CD8-positive, alpha-beta memory T cell (primary cell): Measurements from ENCODE around the gene HSPB7. TPM values are rescaled to one million over a fixed set of nuclear protein-coding genes. Genes with fewer than 3 reads are reported as not detected.
"Not testable (repeated sequence)": the region's sequence is repeated elsewhere in the genome, so short reads cannot be mapped to it uniquely, and the experiment has no call there.

ENCODE experiments used
- CTCF ChIA-PET: fragments of 350-600 bp; sonication (Branson Sonifier 250); formaldehyde crosslinking; loops from one replicate; lab custom pipeline; 2021; ENCODE audit warnings: antibody characterized with exemption; lab: Charles Lee
- POLR2A ChIA-PET: fragments of 350-600 bp; sonication (Branson Sonifier 250); formaldehyde crosslinking; loops from one replicate; lab custom pipeline; 2021; ENCODE audit warnings: antibody characterized with exemption; lab: Charles Lee
- DNase-seq, 5 donors: peaks; one replicate each; pipeline versions ENCODE4 v3.0.0 to v3.0.0-alpha.2; 2020 to 2022; ENCODE audit warnings: mixed read lengths in 1 of 5
- H3K27ac ChIP-seq: one replicate; pipeline ENCODE4 v1.7.0; 2013; ENCODE audit warnings: low read depth, mild to moderate bottlenecking, low read length, moderate library complexity
- H3K27me3 ChIP-seq: 2 replicates; pipeline ENCODE4 v1.7.0; 2013; ENCODE audit warnings: low read length, mild to moderate bottlenecking; ENCODE audit not compliant: insufficient read depth, poor library complexity, severe bottlenecking
- H3K36me3 ChIP-seq: 2 replicates; pipeline ENCODE4 v1.7.0; 2013; ENCODE audit warnings: mild to moderate bottlenecking, low read length, moderate library complexity; ENCODE audit not compliant: insufficient read depth
- H3K4me1 ChIP-seq: 2 replicates; pipeline ENCODE4 v1.7.0; 2013; ENCODE audit warnings: mild to moderate bottlenecking, low read length, moderate library complexity; ENCODE audit not compliant: insufficient read depth
- H3K4me3 ChIP-seq: 2 replicates; pipeline ENCODE4 v1.7.0; 2013; ENCODE audit warnings: mild to moderate bottlenecking, low read length
- H3K9me3 ChIP-seq: 2 replicates; pipeline ENCODE4 v1.7.0; 2013; ENCODE audit warnings: mild to moderate bottlenecking, low read length
- H3K27ac Mint-ChIP-seq, 8 donors: one replicate each; pipeline ENCODE4 v1.8.0; 2020 to 2021; ENCODE audit warnings: mixed read lengths in 8 of 8, mild to moderate bottlenecking in 6 of 8, inconsistent platforms in 3 of 8, moderate library complexity in 3 of 8
- H3K27me3 Mint-ChIP-seq, 2 donors: one replicate each; pipeline ENCODE4 v1.8.0; 2020 to 2021; ENCODE audit warnings: mixed read lengths in 2 of 2, mild to moderate bottlenecking in 1 of 2, moderate library complexity in 1 of 2
- H3K36me3 Mint-ChIP-seq, 3 donors: one replicate each; pipeline ENCODE4 v1.8.0; 2020 to 2021; ENCODE audit warnings: mixed read lengths in 3 of 3, inconsistent platforms in 1 of 3, mild to moderate bottlenecking in 1 of 3
- H3K4me1 Mint-ChIP-seq, 3 donors: one replicate each; pipeline ENCODE4 v1.8.0; 2020 to 2021; ENCODE audit warnings: mixed read lengths in 3 of 3, inconsistent platforms in 1 of 3, mild to moderate bottlenecking in 1 of 3
- H3K4me3 Mint-ChIP-seq, 7 donors: one replicate each; pipeline ENCODE4 v1.8.0; 2020 to 2021; ENCODE audit warnings: mixed read lengths in 7 of 7, mild to moderate bottlenecking in 6 of 7, moderate library complexity in 4 of 7, inconsistent platforms in 2 of 7
- H3K9me3 Mint-ChIP-seq, 5 donors: one replicate each; pipeline ENCODE4 v1.8.0; 2020 to 2022; ENCODE audit warnings: mixed read lengths in 5 of 5, mild to moderate bottlenecking in 3 of 5, moderate library complexity in 2 of 5, inconsistent platforms in 1 of 5
- polyA plus RNA-seq: library from polyadenylated mRNA; unstranded; fragments of 300-500 nt; fragmentation: Illumina TruSeq; gene quantifications from one replicate; pipeline ENCODE4 v1.2.3, GENCODE V29; 2021
- total RNA-seq, 2 experiments: library from RNA; stranded (reverse); gene quantifications; one replicate each; pipeline ENCODE4 v1.2.3, GENCODE V29; 2021

HSPB7 gene
- total and polyA plus RNA-seq, 3 experiments from 2014 or later: not detected

DNA sequence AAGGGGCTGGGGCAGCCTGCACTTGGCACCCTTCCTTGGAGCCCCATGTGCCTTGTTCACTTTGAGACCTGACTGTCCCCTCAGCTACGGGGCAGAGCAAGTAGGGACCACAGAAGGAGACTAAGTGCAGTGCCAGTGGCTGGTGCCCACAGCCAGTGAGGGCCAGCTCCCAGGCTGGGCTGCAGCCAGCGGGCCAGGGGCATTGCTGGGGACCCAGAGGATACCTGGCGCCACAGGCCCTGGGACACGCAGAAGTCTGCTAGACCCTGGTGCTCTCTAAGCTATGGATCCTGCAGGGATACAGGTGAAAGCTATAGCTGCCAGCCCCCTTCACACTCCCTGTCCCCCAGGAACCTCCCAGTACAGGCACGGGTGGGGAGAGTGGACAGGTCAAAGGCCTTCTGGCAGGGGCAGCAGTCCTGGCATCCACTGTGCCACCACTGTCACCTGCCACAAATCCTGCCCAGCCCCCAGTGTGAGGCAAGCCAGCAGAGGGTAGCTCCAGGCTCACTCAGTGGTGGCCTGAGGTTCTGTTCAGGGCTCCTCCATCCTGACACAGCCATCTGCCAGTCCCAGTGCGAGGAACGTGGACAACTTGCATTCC, 5.3 kb upstream of the HSPB7 start:
- H3K4me1 Mint-ChIP-seq: no peaks in the 10 kb centered on the region
- Histone ChIP-seq H3K9me3 (no peaks in the 10 kb centered on the region), H3K36me3 (no peaks in the 10 kb centered on the region), H3K4me3 (no peak overlapping the region), H3K27me3 (no peaks in the 10 kb centered on the region), H3K4me1 (peaks cover 7% of the 10 kb centered on the region), H3K27ac (no peak overlapping the region)
- H3K27ac Mint-ChIP-seq: no peak overlapping the region
- no peak for DNase-seq
- ChIA-PET CTCF (no interaction called here), POLR2A (no interaction called here)
- no peak overlapping the region for H3K4me3 Mint-ChIP-seq
- H3K27me3 Mint-ChIP-seq: peaks cover 4 to 17% of the 10 kb centered on the region in 2 donors
- H3K36me3 Mint-ChIP-seq: no peaks in the 10 kb centered on the region
- H3K9me3 Mint-ChIP-seq: no peaks in the 10 kb centered on the region

GRCh38 chr1:16022393-16022792, 4.5 kb upstream of the HSPB7 start:
- DNase-seq: no peak
- H3K4me1 ChIP-seq: peaks cover 6% of the 10 kb centered on the region
- no peaks in the 10 kb centered on the region for H3K36me3 ChIP-seq
- Mint-ChIP-seq H3K36me3 (no peaks in the 10 kb centered on the region), H3K4me1 (no peaks in the 10 kb centered on the region), H3K4me3 (no peak overlapping the region), H3K27me3 (peaks cover 0 to 14% of the 10 kb centered on the region in 2 donors), H3K9me3 (no peaks in the 10 kb centered on the region), H3K27ac (no peak overlapping the region)
- H3K27me3 ChIP-seq: no peaks in the 10 kb centered on the region
- ChIA-PET POLR2A (no interaction called here), CTCF (no interaction called here)
- no peaks in the 10 kb centered on the region for H3K9me3 ChIP-seq
- H3K4me3 ChIP-seq: no peak overlapping the region
- H3K27ac ChIP-seq: no peak overlapping the region

DNA sequence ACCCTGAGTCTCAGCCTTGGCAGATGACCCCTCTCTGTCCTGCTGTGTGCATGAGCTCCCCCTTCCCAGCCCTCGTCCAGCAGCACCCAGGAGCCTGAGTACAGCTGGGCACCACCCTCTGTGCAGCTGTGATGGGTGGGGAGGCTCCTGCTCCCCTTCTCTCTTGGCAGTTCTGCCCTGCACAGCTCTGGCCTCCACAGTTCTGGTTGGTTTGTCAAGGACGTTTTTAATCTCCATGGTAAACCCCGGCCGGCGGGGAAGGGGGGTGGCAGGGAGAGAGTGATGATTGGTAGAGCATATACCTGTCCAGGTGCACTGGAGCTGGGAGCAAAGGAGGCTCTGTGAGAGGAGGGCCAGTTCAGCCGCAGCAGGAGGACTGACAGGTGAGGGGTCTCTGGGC, 3.8 kb upstream of the HSPB7 start, which contains the start of gene CLCNKA:
Gene CLCNKA (plus strand): TSS at position 356 of the 400 bp plus-strand sequence. CDS start 584 bp downstream, outside the sequence.
- H3K4me3 ChIP-seq: no peak within 1 kb of the TSS
- H3K36me3 ChIP-seq: no peaks in the 10 kb centered on the region
- no peaks in the 10 kb centered on the region for H3K4me1 Mint-ChIP-seq
- no peak for DNase-seq
- POLR2A ChIA-PET: no interaction called here
- H3K27me3 Mint-ChIP-seq: peaks cover 0 to 14% of the 10 kb centered on the region in 2 donors
- no peak within 1 kb of the TSS for H3K4me3 Mint-ChIP-seq
- H3K36me3 Mint-ChIP-seq: no peaks in the 10 kb centered on the region
- H3K9me3 Mint-ChIP-seq: no peaks in the 10 kb centered on the region
- no peak within 1 kb of the TSS for H3K27ac ChIP-seq
- no peaks in the 10 kb centered on the region for H3K9me3 ChIP-seq
- H3K4me1 ChIP-seq: no peaks in the 10 kb centered on the region
- no peak within 1 kb of the TSS for H3K27ac Mint-ChIP-seq
- no peaks in the 10 kb centered on the region for H3K27me3 ChIP-seq
- CTCF ChIA-PET: interaction anchor here (1.1 kb wide), 1 partner anchor 12 kb away, joined by 3 read pairs; no protein-coding TSS in a partner anchor

DNA sequence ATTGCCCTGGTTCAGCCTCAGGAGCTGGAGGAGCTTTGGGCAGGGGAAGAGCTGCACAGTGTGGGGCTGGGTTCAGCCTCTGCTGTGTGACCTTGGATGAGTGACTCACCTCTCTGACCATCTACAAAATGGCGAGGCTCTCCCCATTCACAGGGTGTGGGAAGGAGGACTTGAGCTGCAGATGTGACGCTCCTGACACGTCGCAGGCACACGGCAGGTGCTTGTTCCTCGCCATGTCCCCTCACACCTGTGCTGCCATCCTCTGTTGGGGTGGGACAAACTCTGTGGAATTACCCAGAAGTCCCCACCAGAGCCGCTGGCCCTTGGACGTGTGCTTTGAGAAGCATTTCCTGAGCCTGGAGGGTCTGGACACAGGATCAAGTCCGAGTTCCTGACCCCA, 3.0 kb upstream of the HSPB7 start:
- H3K9me3 Mint-ChIP-seq, H3K4me3 Mint-ChIP-seq, DNase-seq, H3K36me3 Mint-ChIP-seq, H3K9me3 ChIP-seq, H3K4me1 Mint-ChIP-seq, H3K4me1 ChIP-seq, H3K27ac ChIP-seq, H3K36me3 ChIP-seq, H3K27ac Mint-ChIP-seq, POLR2A ChIA-PET, H3K4me3 ChIP-seq, H3K27me3 ChIP-seq: not testable (repeated sequence)
- CTCF ChIA-PET: interaction anchor here (1.1 kb wide), 1 partner anchor 11 kb away, joined by 3 read pairs; no protein-coding TSS in a partner anchor
- H3K27me3 Mint-ChIP-seq: peaks cover 0 to 13% of the 10 kb centered on the region in 2 donors

GRCh38 chr1:16020325-16020724, 2.5 kb upstream of the HSPB7 start:
- no peaks in the 10 kb centered on the region for H3K4me1 Mint-ChIP-seq
- Histone ChIP-seq H3K9me3 (no peaks in the 10 kb centered on the region), H3K27ac (no peak overlapping the region), H3K27me3 (no peaks in the 10 kb centered on the region), H3K4me3 (no peak overlapping the region), H3K4me1 (no peaks in the 10 kb centered on the region), H3K36me3 (no peaks in the 10 kb centered on the region)
- peaks cover 3 to 10% of the 10 kb centered on the region in 2 donors for H3K27me3 Mint-ChIP-seq
- no peak for DNase-seq
- ChIA-PET CTCF (interaction anchor here (1.8 kb wide), 1 partner anchor 11 kb away, joined by 5 read pairs; no protein-coding TSS in a partner anchor), POLR2A (no interaction called here)
- no peaks in the 10 kb centered on the region for H3K36me3 Mint-ChIP-seq
- no peak overlapping the region for H3K4me3 Mint-ChIP-seq
- no peaks in the 10 kb centered on the region for H3K9me3 Mint-ChIP-seq
- H3K27ac Mint-ChIP-seq: no peak overlapping the region

GRCh38 chr1:16019644-16020277, 1.9 kb upstream of the HSPB7 start:
- no peak for DNase-seq
- H3K27me3 ChIP-seq: no peaks in the 10 kb centered on the region
- CTCF ChIA-PET: interaction anchor here (0.7 to 1.8 kb wide), 2 partner anchors 10 to 244 kb away, joined by 3 to 5 read pairs; no protein-coding TSS in a partner anchor
- H3K27ac Mint-ChIP-seq: no peak overlapping the region
- H3K4me1 Mint-ChIP-seq: no peaks in the 10 kb centered on the region
- no peaks in the 10 kb centered on the region for H3K36me3 ChIP-seq
- no peaks in the 10 kb centered on the region for H3K9me3 Mint-ChIP-seq
- H3K27me3 Mint-ChIP-seq: peaks cover 7 to 8% of the 10 kb centered on the region in 2 donors
- H3K27ac ChIP-seq: no peak overlapping the region
- H3K4me1 ChIP-seq: no peaks in the 10 kb centered on the region
- no peaks in the 10 kb centered on the region for H3K9me3 ChIP-seq
- no peak overlapping the region for H3K4me3 ChIP-seq
- POLR2A ChIA-PET: no interaction called here
- H3K36me3 Mint-ChIP-seq: no peaks in the 10 kb centered on the region
- no peak overlapping the region for H3K4me3 Mint-ChIP-seq

GRCh38 chr1:16018749-16019643, 1.2 kb upstream of the HSPB7 start:
- no peaks in the 10 kb centered on the region for H3K9me3 Mint-ChIP-seq
- DNase-seq: no peak
- Histone ChIP-seq H3K27ac (no peak overlapping the region), H3K36me3 (no peaks in the 10 kb centered on the region), H3K9me3 (no peaks in the 10 kb centered on the region), H3K4me1 (no peaks in the 10 kb centered on the region), H3K27me3 (no peaks in the 10 kb centered on the region), H3K4me3 (no peak overlapping the region)
- no peak overlapping the region for H3K4me3 Mint-ChIP-seq
- H3K36me3 Mint-ChIP-seq: no peaks in the 10 kb centered on the region
- no peaks in the 10 kb centered on the region for H3K4me1 Mint-ChIP-seq
- H3K27ac Mint-ChIP-seq: no peak overlapping the region
- peaks cover 9 to 15% of the 10 kb centered on the region in 2 donors for H3K27me3 Mint-ChIP-seq
- ChIA-PET CTCF (interaction anchor here (0.7 to 1.8 kb wide), 2 partner anchors 10 to 243 kb away, joined by 3 to 5 read pairs; no protein-coding TSS in a partner anchor), POLR2A (no interaction called here)

DNA sequence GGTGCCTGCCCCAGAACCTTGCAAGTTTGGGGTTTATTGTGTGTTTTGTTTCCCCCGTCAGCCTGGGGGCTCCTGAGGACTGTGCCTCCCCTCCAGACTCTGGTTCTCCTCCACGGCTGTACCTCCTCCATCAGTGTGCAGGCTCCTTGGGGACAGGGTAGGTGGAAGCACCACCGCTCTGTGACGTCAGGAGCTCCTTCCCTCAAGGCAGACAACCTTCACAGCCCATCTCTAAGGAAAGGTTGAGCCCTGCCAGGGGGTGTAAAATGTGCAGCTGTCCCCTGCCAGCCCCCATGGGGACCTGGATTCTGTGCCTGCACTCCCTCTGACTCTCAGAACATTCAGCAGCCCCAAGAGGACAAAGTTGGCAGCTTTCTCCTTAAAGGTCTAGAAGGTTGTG, 465 bp upstream of the HSPB7 start:
- POLR2A ChIA-PET: no interaction called here
- no peak for DNase-seq
- Histone ChIP-seq H3K4me3 (no peak overlapping the region), H3K27me3 (peaks cover 4% of the 10 kb centered on the region), H3K9me3 (no peaks in the 10 kb centered on the region), H3K27ac (no peak overlapping the region), H3K4me1 (no peaks in the 10 kb centered on the region), H3K36me3 (no peaks in the 10 kb centered on the region)
- Mint-ChIP-seq H3K9me3 (no peaks in the 10 kb centered on the region), H3K4me3 (no peak overlapping the region), H3K27me3 (peaks cover 8 to 21% of the 10 kb centered on the region in 2 donors), H3K36me3 (no peaks in the 10 kb centered on the region), H3K4me1 (no peaks in the 10 kb centered on the region), H3K27ac (no peak overlapping the region)
- CTCF ChIA-PET: no interaction called here
